NB4 (cell line): ENCODE measurements around the gene SNTA1.
A peak's percentile ranks its signal among the peaks of the same experiment; 100 is the strongest.

ENCODE experiments used
- CTCF ChIP-seq: IDR thresholded peaks from one replicate; pipeline ENCODE4 v1.5.1; 2012; ENCODE audit warnings: low read depth, low read length
- POLR2A ChIP-seq: IDR thresholded peaks from 2 replicates; pipeline ENCODE4 v1.6.1; 2011; ENCODE audit warnings: mild to moderate bottlenecking; ENCODE audit not compliant: insufficient read length; ENCODE audit errors: extremely low read depth

- TF ChIP-seq CTCF (no peak), POLR2A (peak; percentile 86)
Observed at GRCh38 chr20:33401184-33401920, 42.2 kb downstream of the SNTA1 start, which contains the start of gene CDK5RAP1.
